IPS DF 4.7 (cell line): ENCODE results near the gene TRMT11.
"Not testable (repeated sequence)": the region's sequence is repeated elsewhere in the genome, so short reads cannot be mapped to it uniquely, and the experiment has no call there.

Experiments used
- DNase-seq: peaks from one replicate; pipeline ENCODE4 v3.0.0-alpha.2; 2013; ENCODE audit warnings: low spot score; ENCODE audit errors: extremely low read depth

Gene TRMT11

DNA sequence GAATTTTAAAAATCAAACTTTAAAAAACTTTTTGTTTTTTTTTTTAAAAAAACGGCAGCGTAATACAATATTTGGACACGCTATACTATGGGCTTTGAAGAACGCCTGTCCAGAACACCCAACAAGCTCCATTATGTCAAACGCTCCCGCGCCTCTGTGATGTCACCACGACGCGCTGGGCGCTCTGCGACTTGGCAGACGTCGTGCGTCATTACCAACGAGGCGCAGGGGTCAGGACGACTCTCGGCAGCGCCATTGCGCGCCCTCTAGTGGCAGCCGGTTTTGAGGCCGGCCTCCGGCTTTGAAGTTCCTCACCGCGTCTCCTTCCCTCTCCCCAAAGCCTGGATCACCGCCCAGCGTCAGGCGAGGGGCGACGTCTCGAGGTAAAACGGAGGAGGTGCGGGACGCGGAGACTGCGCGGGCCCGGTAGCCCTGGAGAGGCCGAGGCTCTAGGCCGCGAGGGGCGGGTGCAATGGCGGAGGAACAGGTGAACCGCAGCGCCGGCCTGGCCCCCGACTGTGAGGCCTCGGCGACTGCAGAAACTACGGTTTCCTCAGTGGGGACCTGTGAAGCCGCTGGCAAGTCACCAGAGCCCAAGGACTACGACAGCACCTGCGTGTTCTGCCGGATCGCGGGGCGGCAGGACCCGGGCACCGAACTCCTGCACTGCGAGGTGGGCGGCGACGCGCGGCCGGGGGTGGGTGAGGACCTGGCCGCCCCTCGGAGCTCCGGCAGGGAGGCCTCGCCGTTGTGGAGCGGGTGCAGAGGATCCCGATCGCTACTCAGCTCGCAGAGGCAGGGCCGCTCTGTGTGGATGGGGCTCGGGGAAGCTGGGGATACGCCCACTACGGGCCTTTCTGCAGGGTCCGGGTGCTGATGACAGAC, 29.6 kb upstream of the TRMT11 start, which contains the start of gene HINT3:
Gene HINT3 (plus strand): TSS at position 265 of the 885 bp plus-strand sequence. CDS start 208 bp downstream, at position 473.
- peak; percentile 87 for DNase-seq

DNA sequence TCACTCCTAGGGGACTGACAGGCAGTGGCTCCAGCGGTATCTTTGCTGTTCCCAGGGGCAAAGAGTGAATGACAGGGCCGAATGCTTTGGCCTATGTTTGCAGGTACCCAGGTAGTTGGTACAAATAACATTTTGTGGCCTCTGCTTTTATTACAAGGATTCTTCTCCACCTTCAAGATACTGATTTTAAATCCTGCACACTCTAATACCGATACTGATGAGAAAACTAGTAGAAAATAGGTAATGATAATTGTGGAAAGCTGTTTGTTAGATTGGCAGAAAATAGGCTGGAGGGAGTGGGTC, 29.0 kb upstream of the TRMT11 start:
- no peak for DNase-seq

DNA sequence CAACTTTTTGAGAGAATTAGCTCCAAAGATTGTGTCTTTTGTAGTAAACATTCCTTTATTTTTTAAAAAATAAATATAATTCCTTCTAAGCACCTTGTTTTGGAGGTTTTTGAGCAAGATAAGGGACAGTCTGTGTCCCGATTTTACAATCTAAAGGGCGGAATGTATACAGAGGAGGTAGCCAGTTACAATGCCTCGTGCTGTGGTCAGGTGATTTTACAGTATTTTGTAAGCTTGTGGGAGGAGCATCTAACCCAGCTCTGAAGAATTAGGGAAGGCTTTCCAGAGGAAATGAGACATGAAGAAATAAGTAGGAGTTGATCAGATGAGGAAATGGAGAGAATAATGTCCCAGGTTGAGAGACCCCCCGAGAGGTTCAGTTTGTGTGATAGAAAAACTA, 28.5 kb upstream of the TRMT11 start:
- no peak for DNase-seq

DNA sequence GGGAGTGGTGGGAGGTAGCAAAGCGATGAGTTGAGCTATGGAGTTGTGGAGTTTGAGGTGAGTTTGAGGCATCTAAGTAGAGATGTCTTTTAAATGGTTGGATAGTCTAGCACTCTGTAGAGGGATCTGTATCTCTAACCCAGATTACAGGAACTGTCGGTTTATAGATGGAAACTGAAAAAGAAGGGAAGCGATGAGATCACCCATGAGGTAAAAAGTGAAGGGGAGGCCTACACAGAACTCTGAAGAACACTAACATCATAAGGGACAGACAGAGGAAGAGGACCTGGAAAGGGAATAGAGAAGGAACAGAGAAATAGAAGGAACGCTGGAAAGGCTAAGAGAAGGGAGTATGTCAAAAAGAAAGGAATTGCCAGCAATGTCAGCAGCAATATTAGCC, 27.3 kb upstream of the TRMT11 start:
- no peak for DNase-seq

DNA sequence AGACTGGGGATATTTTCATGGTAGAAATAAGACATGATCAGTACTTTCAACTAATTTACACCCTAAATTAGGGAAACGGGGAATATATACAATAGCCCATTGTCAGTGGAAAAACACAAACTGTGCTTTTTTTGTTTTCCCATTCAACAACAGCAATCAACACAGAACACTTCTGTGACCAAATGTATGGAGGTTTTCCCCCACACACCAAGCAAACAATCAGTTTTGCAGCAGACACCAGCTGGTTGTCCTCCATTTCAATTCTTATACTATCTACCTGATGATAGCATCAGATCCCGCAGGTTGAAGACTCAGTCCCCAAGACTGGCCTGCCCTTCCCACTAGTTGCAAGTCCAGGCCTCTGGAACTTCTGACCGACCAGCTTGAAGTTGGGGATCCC, 25.2 kb upstream of the TRMT11 start:
- no peak for DNase-seq

DNA sequence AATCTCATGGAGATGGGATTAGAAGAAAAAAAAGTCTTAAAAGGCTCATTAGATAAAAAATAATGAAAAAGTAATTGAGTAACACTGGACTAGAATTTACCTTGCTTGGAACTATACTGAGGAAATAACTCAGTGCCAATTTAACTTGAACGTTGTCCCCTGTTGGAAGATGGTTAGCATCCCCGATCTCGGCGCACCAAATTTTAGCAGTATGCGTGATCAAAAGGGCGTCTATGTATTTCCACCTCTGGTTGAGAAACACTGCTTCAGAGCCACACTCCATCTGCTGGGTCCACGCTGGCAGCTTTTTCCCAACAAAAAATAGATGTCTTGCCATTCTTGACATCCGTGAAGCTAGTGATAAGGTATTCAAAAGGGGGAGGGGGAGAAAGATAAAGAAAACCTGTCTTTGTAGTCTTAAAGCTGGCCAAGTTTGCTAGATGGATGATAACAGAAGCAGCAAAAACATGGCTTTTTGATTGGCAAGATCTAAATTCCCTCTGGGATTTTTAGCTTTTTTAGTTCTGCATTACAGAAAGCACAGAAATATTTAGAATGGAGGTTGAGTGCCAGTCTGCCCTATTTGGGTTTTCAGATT, 23.3 kb upstream of the TRMT11 start:
- no peak for DNase-seq

DNA sequence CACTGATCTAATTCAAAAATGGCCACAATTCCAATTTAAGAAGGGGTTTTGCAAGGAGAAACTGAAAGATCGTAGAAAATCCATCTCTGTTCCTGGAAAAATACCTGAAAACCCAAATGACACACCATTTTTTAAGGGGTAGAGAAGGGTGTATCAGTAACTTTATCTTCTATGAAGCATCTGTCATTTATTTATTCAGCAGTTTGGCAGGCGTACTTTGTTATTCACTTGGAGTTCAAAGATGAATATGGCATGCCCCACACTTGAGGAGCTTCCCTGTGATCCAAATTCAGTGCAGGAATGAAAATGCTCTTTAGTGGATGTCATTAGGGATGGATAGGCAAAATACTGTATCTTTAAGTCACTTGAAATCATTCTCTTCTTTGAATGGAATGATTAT, 22.5 kb upstream of the TRMT11 start:
- DNase-seq: no peak

DNA sequence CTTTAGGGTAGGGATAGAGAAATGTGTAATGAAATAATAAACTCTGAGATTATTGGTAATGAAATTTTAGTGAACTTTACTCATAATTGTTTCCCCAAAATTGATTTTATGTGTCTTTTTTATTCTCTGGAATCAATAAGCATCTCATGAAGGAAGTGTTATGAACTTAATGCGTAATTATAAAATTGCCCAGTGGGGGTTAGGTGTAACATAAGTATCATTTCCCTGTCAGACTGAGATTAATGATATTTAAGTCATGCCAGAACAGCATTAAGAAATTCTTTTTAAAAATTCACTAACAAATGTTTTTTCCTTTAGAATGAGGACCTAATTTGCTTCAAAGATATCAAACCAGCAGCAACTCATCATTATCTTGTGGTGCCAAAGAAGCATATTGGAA, 19.8 kb upstream of the TRMT11 start:
- no peak for DNase-seq

DNA sequence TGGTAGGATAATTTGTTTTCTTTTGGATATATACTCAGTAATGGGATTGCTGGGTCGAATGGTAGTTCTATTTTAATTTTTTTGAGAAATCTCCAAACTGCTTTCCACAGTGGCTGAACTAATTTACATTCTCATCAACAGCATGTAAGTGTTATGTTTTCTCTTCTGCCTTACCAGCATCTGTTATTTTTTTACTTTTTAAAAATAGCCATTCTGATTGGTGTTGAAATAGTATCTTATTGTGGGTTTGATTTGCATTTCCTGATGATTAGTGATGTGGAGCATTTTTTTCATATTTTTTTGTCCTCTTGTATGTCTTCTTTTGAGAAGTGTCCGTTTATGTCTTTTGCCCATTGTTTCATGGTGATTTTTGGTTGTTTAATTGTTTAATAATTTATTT, 17.8 kb upstream of the TRMT11 start:
- DNase-seq: no peak

DNA sequence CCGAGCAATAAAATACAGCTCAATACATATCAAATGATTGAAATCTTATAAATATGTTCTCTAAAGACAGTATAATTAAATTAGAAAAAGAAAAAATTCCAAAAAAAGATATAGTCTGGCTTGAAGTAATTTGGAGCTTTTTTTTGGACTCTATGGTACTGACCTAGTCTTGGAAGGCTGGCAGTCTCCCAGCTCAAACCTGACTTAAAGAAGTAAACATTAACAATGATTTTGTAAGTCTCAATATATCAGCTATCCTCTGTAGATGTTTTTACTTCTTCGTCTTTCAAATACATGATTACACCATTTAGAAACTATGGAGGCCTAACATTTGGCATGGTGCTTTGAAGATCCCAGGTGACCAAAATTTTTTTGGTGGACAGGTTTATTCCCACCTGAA, 15.6 kb upstream of the TRMT11 start:
- no peak for DNase-seq

DNA sequence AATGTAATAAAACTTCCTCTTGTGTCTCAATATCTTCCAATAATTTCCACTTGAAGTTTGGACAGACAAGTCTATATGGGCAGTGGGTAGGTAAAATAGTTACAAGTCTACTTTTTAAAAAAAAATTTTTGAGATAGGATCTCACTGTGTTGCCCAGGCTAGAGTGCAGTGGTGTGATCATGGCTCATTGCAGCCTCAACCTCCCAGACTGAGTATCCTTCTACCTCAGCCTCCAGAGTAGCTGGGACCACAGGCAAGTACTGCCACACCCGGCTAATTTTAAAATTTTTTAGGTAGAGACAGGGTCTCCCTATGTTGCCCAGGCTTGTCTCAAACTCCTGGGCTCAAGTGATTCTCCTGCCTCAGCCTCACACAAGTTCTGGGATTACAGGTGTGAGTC, 13.9 kb upstream of the TRMT11 start:
- not testable (repeated sequence) for DNase-seq

DNA sequence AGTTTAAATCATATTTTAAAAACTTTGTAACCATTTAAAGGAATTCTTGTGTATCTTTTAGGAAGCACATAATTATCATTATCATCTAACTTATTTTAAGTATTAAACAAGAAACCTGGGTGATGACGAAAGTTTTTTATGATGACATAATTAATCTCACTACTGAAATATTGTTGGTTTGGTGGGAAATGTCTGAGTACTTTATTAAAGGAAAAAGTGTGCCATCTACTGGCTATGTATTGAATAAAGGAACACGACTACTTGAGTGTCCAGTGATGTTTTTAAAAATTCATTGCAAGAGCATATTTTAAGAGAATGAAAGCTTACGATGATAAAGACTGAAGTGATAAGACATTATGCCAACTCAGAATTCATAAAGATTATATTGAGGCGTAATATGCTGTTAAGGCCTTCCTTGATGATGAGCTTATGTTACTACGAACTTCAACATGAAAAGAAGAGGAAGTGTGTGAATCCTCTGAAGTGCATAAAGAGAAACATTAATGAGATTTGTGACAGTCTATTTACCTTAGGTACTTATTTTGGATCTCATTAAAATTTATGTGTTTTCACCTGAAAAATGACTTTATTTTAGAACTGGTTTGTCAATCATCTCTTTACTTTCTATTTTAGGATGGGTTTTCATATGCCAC, 12.0 kb upstream of the TRMT11 start:
- DNase-seq: no peak

DNA sequence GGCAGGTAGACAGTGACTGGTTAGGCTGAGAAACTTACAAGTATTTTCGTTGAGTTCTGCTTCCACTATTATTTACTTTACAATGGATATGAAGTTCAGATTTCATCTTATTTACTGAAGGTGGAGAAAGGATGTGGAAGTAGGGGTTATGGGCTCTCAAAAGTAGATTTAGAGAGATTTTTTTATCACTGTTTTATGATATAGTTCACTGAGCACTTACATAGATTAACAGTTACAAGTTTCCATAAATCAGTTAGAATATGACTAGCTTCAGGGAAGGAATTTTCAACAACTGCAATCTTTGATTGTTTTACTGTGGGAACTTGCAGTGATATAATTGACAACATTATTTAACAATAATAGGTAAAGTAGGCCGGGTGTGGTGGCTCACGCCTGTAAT, 7.2 kb upstream of the TRMT11 start:
- no peak for DNase-seq

DNA sequence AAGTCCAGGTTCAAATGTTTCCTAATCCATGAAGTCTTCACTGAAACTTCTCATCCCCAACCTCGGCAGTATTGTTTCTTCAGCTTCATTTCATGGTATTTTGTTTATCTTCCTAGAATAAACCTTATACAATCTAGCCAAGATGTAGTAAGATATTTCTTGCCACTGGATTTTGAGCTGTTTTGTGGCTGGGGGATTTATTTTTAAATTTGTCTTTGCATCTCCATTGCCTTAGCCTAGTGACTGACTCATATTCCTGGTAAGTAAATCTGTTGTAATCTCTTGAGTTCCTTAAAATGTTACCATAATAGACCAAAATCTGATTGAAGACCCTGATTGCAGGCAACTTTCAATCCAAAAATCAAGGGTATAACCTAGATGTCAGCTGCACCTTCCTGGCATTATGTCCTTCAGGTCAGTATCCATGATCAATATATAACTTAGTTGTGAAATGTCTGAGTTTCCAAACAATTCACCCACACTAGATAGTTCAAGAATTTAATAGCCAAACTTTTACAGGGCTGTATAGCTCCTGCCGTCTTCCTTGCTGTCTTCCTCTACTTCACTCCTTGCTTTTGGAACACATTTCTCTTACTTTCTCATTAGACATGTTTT, 4.7 kb upstream of the TRMT11 start:
- DNase-seq: no peak

DNA sequence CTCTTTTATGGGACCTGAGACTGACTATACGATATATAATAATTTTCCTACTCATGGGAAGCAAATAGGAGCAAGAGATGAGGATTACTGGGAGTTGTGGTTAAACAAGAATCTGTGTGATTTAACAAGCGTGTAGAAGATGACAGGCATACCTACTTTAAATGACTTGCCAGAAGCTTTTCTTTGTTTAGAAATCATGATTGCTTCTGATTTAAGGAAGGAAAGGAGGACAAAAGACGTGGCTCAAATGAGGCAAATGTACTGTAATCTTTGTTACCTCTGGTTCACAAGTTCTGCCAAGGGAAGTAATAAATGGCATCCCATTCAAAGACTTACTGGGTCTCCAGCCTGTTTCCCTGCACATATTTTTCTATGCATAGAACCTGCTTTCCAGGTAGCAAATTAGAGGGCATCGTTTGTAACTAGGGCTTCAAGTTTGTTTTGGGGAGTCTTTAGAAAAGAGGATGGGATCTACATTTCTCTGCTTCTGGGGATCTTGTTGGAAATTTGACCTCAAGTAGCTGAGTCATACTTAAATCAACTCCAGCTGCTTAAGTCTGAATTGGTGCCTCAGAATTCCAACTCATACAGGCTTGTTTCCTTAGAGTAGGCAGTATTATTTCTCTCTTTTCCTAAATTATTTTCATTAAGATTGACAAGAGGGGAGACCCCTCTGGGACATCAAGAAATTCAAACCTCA, 2.9 kb upstream of the TRMT11 start:
- DNase-seq: no peak

DNA sequence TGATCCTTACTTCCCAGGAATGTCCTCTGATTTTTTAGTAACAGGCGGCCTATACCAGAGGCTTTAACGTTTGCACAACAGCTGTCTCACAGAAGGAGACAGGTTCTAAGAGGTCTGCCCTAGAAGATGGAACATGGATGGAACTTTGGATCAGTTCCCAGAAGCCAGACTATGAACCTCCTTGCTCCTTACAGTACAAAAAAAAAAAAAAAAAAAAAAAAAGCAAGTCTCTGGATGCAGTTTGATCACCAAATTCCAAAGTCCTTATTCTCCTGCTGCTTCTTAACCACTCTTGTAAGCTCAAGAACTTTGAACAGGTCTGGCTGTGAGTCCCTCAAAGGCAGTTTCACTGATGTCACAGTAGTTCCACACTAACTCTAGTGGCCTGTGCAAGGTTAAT, 2.0 kb upstream of the TRMT11 start:
- DNase-seq: no peak

DNA sequence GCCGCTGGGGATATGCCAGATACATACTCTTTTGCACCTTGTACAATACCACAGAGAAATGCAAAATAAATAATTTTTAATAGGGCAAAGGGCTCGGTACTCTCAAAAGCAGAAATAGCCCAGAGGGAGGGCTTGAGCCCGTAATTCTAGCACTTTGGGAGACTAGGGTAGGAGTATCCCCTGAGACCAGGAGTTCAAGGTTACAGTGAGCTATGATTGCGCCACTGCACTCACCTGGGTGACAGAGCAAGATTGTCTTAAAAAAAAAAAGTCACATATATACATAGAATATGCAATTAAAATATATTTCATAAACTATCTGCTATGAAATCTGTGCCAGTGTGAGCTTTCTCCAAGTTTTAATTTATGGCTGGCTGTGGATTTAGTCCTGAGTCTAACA, 818 bp upstream of the TRMT11 start:
- DNase-seq: no peak

DNA sequence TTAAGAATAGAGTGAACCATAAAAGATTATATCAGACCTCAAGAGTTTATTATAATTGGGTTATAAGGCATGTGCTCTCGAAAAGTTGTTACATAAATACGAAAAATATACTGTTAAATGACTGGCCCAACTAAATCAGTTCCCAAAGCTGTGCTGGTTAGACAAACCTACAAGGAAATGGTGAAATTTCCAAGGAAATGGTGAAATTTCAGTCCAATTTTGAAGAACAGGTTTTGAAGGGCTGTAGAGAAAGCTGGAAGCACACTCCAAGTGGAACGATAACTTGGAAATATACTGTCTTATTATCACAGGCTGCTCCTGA, 400 bp upstream of the TRMT11 start:
- DNase-seq: no peak

DNA sequence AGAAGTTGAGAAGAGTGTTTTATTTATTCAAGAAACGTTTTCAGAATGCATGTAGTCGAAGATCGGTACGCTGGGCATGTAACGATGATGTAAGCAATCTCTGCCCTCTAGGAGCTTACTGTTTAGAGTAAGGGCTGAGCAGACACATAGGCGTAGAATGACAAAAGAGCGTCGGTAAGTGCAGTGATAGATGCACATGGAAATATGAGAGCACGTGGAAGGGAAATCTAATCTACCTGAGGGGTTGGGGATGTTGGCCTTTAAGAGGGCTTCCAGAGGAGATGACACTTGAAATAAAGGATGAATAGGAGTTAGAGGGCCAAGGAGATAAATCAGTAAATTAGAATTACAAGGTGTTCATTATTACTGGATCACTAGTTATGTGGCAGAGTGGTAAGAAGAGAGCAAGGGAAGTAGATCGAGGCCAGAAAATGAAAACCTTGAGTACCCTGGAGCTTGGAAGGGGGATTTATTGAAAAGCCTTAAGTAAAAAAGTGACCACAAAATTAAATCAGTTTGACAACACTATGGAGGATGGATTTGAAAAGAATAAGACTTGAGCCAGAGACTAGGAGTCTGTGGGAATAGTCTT, 782 bp downstream of the TRMT11 start:
- DNase-seq: no peak

DNA sequence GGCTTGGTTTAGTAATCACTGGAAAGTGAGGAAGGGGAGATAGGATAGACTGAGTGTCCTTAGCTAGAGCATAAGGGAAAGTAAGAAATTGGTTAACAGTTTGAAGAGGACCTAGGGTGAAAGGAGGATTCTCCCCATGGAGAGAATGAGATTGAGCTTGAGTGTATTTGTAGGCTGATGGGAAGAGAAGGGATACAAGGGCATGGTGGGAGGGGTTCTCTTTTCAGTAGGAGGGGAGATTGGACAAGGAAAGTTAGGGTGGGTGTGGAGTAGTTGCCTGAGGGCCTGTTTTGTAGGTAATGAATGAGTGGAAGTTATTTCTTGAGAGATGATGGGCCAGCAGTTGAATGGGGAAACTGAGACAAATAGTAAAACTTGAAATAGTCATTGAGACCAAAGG, 1.9 kb downstream of the TRMT11 start:
- DNase-seq: no peak

DNA sequence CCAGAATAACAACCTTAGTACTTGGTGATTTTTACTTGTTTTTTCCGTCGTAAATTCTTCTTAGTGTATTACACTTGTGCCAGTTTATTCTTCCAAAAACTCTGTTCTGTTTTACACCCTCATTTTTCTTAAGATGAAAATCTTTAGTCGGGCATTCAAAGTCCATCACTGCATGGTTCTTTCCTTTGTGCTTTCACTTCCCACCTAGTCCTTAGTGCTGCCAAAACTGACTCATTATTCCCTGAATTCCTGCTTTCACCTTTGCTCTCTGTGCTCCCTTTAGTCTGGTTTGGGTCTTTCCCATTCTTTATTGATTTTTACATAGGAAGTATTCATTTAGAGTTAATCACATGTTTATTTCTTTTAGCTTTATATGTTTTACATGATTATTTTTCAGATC, 3.3 kb downstream of the TRMT11 start:
- no peak for DNase-seq
